Right lobe of liver (tissue), 6 donors: Measurements from ENCODE around the gene DYNC2H1. TPM values are rescaled to one million over a fixed set of nuclear protein-coding genes. Genes with fewer than 3 reads are reported as not detected.

Experiments used
- ATAC-seq, 4 donors: fragments of 200-7000 bp; cut with Tn5 transposase; one replicate each; pipeline ENCODE4 v1.9.1; 2020; ENCODE audit warnings: mild to moderate bottlenecking in 4 of 4, moderate library complexity in 4 of 4
- DNase-seq, 3 donors: peaks; one replicate each; pipeline ENCODE4 v3.0.0-alpha.2; 2020
- H3K27ac ChIP-seq, 3 donors: fragments of 200-600 bp; one replicate each; pipeline ENCODE4 v1.8.0; 2022
- H3K27me3 ChIP-seq, 2 donors: fragments of 200-600 bp; one replicate each; pipeline ENCODE4 v1.8.0; 2022
- H3K36me3 ChIP-seq, 4 donors: fragments of 200-600 bp; sonication (generic) in 1 of 4; one replicate each; pipeline versions ENCODE4 v1.5.1 to v1.8.0; 2017 to 2022; ENCODE audit warnings: control low read depth in 1 of 4
- H3K4me1 ChIP-seq, 4 donors: fragments of 200-600 bp; sonication (generic) in 1 of 4; one replicate each; pipeline versions ENCODE4 v1.5.1 to v1.8.0; 2017 to 2022; ENCODE audit warnings: control low read depth in 1 of 4
- H3K4me3 ChIP-seq, 3 donors: fragments of 200-600 bp; one replicate each; pipeline ENCODE4 v1.8.0; 2022
- H3K9me3 ChIP-seq, 4 donors: fragments of 200-600 bp; sonication (generic) in 1 of 4; one replicate each; pipeline versions ENCODE4 v1.5.1 to v1.8.0; 2017 to 2022; ENCODE audit warnings: control low read depth in 1 of 4
- POLR2A ChIP-seq: fragments of 450-650 bp; IDR thresholded peaks from one replicate; pipeline ENCODE4 v1.6.1; 2017; ENCODE audit warnings: antibody characterized with exemption, mild to moderate bottlenecking
- WGBS: methylation state at CpG from one replicate; pipeline ENCODE4 v1.1.6; 2018; ENCODE audit warnings: low coverage, low lambda C conversion rate; ENCODE audit not compliant: insufficient coverage; ENCODE audit errors: missing lambda C conversion rate; 5-methylcytosine and 5-hydroxymethylcytosine counted together
- intact Hi-C, 2 donors: fragments of 100-400 bp; cut with DNase I; formaldehyde crosslinking; loops; one replicate each; pipeline versions ENCODE4 v1.11.2 to v1.14.1; 2022
- total RNA-seq, 6 experiments: library from RNA; depleted of rRNA in 2 of 6; stranded (reverse); fragments of >200 nt in 2 of 6; fragmentation: NEBNext Ultra II Directional in 3 of 6; extraction: Animal tissue kit (Norgen Biotek cat#: 25700) in 3 of 6; gene quantifications; one replicate each; pipeline versions ENCODE4 v1.1.0 to v1.2.4, GENCODE V29; 2016 to 2023
- TF ChIP-seq, protein P1 (sequence below), 4 donors: fragments of 200-600 bp in 3 of 4; fragments of 450-650 bp in 1 of 4; IDR thresholded peaks; one replicate each; pipeline versions ENCODE4 v1.5.1 to v1.8.0; 2016 to 2022; ENCODE audit warnings: antibody characterized with exemption in 4 of 4, mild to moderate bottlenecking in 2 of 4
- donor health status: DM: no; HTN: yes; CAD: no.
- donor health status: DM: no; HTN: no; CAD: no.
- donor health status: DM: no; HTN: no; CAD: no.
- donor health status: DM: no; HTN: yes; CAD: no.
- donor health status: DM: no; HTN: yes; CAD: no.

DYNC2H1 gene
- total RNA-seq, 6 experiments from 2014 or later = 1.0 to 3.4 (median 1.5) TPM

DNA sequence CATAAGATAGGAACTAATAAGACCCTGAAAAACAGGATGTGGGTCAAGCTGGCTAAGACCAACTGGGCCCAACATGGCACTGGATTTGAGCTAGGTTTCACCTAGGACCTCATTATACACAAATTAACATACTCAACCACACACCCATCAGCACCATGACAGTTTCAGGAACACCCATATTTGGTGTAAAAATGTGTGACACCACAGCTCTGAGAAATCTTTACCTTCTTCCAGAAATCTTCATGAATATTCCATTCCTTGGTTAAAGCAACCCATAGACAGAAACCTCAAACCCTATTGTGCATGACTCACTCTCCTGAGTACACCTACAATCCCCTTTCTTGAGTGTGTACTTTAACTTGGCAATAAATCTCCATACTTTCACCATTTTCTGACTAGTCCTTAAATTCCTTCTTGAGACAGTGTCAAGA, 378.8 kb downstream of the DYNC2H1 start:
- Histone ChIP-seq H3K4me1 (no peaks in the 10 kb centered on the region), H3K4me3 (no peak overlapping the region), H3K36me3 (no peaks in the 10 kb centered on the region), H3K9me3 (no peaks in the 10 kb centered on the region), H3K27ac (no peak overlapping the region), H3K27me3 (no peaks in the 10 kb centered on the region)
- DNase-seq (no peak), ATAC-seq (no peak)
- TF ChIP-seq, protein P1, sequence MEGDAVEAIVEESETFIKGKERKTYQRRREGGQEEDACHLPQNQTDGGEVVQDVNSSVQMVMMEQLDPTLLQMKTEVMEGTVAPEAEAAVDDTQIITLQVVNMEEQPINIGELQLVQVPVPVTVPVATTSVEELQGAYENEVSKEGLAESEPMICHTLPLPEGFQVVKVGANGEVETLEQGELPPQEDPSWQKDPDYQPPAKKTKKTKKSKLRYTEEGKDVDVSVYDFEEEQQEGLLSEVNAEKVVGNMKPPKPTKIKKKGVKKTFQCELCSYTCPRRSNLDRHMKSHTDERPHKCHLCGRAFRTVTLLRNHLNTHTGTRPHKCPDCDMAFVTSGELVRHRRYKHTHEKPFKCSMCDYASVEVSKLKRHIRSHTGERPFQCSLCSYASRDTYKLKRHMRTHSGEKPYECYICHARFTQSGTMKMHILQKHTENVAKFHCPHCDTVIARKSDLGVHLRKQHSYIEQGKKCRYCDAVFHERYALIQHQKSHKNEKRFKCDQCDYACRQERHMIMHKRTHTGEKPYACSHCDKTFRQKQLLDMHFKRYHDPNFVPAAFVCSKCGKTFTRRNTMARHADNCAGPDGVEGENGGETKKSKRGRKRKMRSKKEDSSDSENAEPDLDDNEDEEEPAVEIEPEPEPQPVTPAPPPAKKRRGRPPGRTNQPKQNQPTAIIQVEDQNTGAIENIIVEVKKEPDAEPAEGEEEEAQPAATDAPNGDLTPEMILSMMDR (IDR thresholded peaks at IDR 0.05) = no peak
- TF ChIP-seq POLR2A = no peak
- intact Hi-C loops = no loop called here

DNA sequence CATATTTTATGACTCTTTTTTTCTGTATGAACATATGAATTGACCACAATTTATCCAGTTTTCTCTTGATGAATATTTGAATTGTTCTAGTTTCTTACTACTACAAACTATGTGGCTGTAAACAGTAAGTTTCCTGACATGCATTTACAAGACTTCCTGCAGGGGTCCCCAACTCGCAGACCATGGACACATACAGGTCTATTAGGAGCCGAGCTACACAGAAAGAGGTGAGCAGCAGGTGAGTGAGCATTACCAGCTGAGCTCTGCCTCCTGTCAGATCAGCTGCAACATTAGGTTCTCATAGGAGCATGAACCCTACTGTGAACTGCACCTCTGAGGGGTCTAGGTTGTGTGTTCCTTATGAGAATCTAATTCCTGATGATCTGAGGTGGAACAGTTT, 379.4 kb downstream of the DYNC2H1 start:
- Histone ChIP-seq H3K4me3 (no peak overlapping the region), H3K27me3 (no peaks in the 10 kb centered on the region), H3K4me1 (no peaks in the 10 kb centered on the region), H3K27ac (no peak overlapping the region), H3K9me3 (no peaks in the 10 kb centered on the region), H3K36me3 (no peaks in the 10 kb centered on the region)
- intact Hi-C loops = no loop called here
- WGBS = 54% methylated on average over 2 of the region's 2 CpGs
- DNase-seq (no peak), ATAC-seq (no peak)
- TF ChIP-seq, protein P1 (IDR thresholded peaks at IDR 0.05) = no peak
- no peak for TF ChIP-seq POLR2A

DNA sequence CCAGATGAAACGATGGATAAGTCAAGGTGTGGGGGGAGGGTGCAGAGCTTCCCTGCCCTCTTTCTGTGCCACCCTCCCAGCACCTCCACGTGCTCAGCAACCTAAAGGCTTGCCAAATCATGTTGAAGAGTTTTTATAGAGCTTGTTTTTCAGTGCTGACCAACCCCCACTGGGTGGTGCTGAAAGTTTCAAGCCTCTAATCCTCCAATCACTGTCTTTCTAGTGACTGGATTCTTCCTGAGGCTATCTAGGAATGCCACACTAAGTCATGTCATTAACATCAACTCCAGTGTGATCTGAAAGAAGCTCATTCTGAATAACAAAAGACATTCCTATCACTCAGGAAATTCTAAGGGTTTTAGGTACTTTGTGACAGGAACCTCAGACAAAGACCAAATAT, 382.6 kb downstream of the DYNC2H1 start:
- H3K27ac ChIP-seq = no peak overlapping the region
- no peaks in the 10 kb centered on the region for H3K36me3 ChIP-seq
- no peaks in the 10 kb centered on the region for H3K9me3 ChIP-seq
- H3K4me3 ChIP-seq = no peak overlapping the region
- ATAC-seq (no peak), DNase-seq (no peak)
- H3K27me3 ChIP-seq = no peaks in the 10 kb centered on the region
- no peak for TF ChIP-seq POLR2A
- TF ChIP-seq, protein P1 (IDR thresholded peaks at IDR 0.05) = no peak
- H3K4me1 ChIP-seq = no peaks in the 10 kb centered on the region
- WGBS = 43% methylated on average over 1 of the region's 2 CpGs
- intact Hi-C loops = no loop called here

DNA sequence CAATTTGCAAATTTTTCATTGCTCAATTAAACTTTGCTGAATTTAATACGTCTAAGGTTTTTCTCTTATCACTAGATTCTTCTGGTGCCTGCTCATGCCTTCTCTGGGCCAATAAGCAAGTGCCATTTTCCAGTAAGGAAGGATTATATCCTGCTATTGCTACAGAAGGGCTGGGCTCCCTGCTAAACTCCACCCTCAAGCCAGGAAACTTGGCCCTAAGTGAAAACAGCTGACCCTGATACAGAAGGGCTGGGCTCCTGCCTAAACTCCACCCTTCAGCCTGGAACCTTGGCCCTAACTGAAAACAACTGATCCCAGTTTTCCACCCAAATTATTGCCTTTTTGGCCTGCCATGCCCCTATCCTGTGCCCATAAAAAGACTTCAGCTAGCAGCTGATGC, 385.3 kb downstream of the DYNC2H1 start:
- 43% methylated on average over 1 of the region's 1 CpG for WGBS
- Histone ChIP-seq H3K4me1 (no peaks in the 10 kb centered on the region), H3K27me3 (no peaks in the 10 kb centered on the region), H3K9me3 (no peaks in the 10 kb centered on the region), H3K4me3 (no peak overlapping the region), H3K36me3 (no peaks in the 10 kb centered on the region), H3K27ac (no peak overlapping the region)
- DNase-seq = no peak
- intact Hi-C loops = no loop called here
- TF ChIP-seq, protein P1 (IDR thresholded peaks at IDR 0.05) = no peak
- TF ChIP-seq POLR2A = no peak
- no peak for ATAC-seq

DNA sequence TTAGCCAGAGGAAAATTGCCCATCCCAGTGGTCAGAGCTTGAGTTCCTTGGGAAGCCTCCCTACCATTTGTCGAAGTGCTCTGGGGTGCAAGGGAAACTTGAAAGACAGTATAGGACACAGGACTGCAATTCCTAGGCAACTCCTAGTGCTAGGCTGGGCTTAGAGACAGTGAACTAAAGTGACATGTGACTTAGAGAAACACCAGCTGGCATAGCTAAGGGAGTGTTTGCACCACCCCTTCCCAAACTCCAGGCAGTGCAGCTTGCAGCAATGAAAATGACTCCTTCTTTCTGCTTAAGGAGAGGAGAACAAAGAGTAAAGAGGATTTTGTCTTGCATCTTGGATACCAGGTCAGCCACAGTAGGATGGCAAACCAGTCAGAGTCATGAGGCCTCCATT, 388.0 kb downstream of the DYNC2H1 start:
- WGBS = no CpG with 5 or more reads among the region's 1 CpG

More for the DNA sequence above, 388.0 kb downstream of the DYNC2H1 start:
- no peaks in the 10 kb centered on the region for H3K36me3 ChIP-seq
- H3K9me3 ChIP-seq = no peaks in the 10 kb centered on the region
- DNase-seq (no peak), ATAC-seq (no peak)
- no peaks in the 10 kb centered on the region for H3K27me3 ChIP-seq
- no peak overlapping the region for H3K27ac ChIP-seq
- H3K4me3 ChIP-seq = no peak overlapping the region
- no peaks in the 10 kb centered on the region for H3K4me1 ChIP-seq
- TF ChIP-seq, protein P1 (IDR thresholded peaks at IDR 0.05) = no peak
- no peak for TF ChIP-seq POLR2A
- intact Hi-C loops = no loop called here
